WTC11 (cell line): ENCODE data around the gene RCN1.

ENCODE experiments used
- ATF1 ChIP-seq: sonication (generic); formaldehyde crosslinking; IDR thresholded peaks from 2 replicates; pipeline ENCODE4 v1.8.1; 2023; ENCODE audit warnings: mild to moderate bottlenecking, moderate library complexity, missing genetic modification reagents
- ESRRA ChIP-seq: sonication (generic); formaldehyde crosslinking; IDR thresholded peaks from 2 replicates; pipeline ENCODE4 v1.8.1; 2022; ENCODE audit warnings: mild to moderate bottlenecking, missing genetic modification reagents, borderline replicate concordance
- GABPB1 ChIP-seq: sonication (generic); formaldehyde crosslinking; IDR thresholded peaks from 2 replicates; pipeline ENCODE4 v1.8.1; 2023; ENCODE audit warnings: mild to moderate bottlenecking, missing genetic modification reagents
- ZBTB43 ChIP-seq: sonication (generic); formaldehyde crosslinking; IDR thresholded peaks from 2 replicates; pipeline ENCODE4 v1.8.1; 2023; ENCODE audit warnings: mild to moderate bottlenecking, missing genetic modification reagents
- TF ChIP-seq, protein P1 (sequence below): fragments of 200-600 bp; IDR thresholded peaks from 2 replicates; pipeline ENCODE4 v1.8.0; 2022; ENCODE audit warnings: antibody characterized with exemption
- TF ChIP-seq, protein P2 (sequence below): sonication (generic); formaldehyde crosslinking; conservative IDR thresholded peaks from 2 replicates; pipeline ENCODE4 v1.8.1; 2023; ENCODE audit warnings: mild to moderate bottlenecking, low read depth, missing genetic modification reagents, moderate library complexity
- TF ChIP-seq, protein P3 (sequence below): sonication (generic); formaldehyde crosslinking; IDR thresholded peaks from 2 replicates; pipeline ENCODE4 v1.8.0; 2022; ENCODE audit warnings: mild to moderate bottlenecking, missing genetic modification reagents

GRCh38 chr11:32079553-32079952 is 11.3 kb upstream of the RCN1 start:
- TF ChIP-seq ESRRA (CRISPR knock-in tag): no peak
- TF ChIP-seq GABPB1 (CRISPR knock-in tag): no peak
- TF ChIP-seq, protein P1, sequence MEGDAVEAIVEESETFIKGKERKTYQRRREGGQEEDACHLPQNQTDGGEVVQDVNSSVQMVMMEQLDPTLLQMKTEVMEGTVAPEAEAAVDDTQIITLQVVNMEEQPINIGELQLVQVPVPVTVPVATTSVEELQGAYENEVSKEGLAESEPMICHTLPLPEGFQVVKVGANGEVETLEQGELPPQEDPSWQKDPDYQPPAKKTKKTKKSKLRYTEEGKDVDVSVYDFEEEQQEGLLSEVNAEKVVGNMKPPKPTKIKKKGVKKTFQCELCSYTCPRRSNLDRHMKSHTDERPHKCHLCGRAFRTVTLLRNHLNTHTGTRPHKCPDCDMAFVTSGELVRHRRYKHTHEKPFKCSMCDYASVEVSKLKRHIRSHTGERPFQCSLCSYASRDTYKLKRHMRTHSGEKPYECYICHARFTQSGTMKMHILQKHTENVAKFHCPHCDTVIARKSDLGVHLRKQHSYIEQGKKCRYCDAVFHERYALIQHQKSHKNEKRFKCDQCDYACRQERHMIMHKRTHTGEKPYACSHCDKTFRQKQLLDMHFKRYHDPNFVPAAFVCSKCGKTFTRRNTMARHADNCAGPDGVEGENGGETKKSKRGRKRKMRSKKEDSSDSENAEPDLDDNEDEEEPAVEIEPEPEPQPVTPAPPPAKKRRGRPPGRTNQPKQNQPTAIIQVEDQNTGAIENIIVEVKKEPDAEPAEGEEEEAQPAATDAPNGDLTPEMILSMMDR: no peak
- TF ChIP-seq, protein P2, sequence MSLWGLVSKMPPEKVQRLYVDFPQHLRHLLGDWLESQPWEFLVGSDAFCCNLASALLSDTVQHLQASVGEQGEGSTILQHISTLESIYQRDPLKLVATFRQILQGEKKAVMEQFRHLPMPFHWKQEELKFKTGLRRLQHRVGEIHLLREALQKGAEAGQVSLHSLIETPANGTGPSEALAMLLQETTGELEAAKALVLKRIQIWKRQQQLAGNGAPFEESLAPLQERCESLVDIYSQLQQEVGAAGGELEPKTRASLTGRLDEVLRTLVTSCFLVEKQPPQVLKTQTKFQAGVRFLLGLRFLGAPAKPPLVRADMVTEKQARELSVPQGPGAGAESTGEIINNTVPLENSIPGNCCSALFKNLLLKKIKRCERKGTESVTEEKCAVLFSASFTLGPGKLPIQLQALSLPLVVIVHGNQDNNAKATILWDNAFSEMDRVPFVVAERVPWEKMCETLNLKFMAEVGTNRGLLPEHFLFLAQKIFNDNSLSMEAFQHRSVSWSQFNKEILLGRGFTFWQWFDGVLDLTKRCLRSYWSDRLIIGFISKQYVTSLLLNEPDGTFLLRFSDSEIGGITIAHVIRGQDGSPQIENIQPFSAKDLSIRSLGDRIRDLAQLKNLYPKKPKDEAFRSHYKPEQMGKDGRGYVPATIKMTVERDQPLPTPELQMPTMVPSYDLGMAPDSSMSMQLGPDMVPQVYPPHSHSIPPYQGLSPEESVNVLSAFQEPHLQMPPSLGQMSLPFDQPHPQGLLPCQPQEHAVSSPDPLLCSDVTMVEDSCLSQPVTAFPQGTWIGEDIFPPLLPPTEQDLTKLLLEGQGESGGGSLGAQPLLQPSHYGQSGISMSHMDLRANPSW: no peak
- TF ChIP-seq ZBTB43 (CRISPR knock-in tag): no peak
- TF ChIP-seq, protein P3, sequence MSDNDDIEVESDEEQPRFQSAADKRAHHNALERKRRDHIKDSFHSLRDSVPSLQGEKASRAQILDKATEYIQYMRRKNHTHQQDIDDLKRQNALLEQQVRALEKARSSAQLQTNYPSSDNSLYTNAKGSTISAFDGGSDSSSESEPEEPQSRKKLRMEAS: no peak
- no peak for TF ChIP-seq ATF1 (CRISPR knock-in tag)
